Transverse colon (tissue), 4 donors: ENCODE results near the gene SPP1.

Source experiments
- EP300 ChIP-seq: sonication (generic); formaldehyde crosslinking; IDR thresholded peaks from one replicate; pipeline ENCODE4 v1.6.1; 2017; ENCODE audit warnings: antibody characterized with exemption, low read depth
- POLR2A ChIP-seq: fragments of 450-650 bp; IDR thresholded peaks from one replicate; pipeline ENCODE4 v1.6.1; 2016; ENCODE audit warnings: antibody characterized with exemption, mild to moderate bottlenecking, moderate library complexity
- POLR2AphosphoS5 ChIP-seq, 3 donors: sonication (generic); formaldehyde crosslinking; IDR thresholded peaks; one replicate each; pipeline ENCODE4 v1.6.1; 2016; ENCODE audit warnings: antibody characterized with exemption in 3 of 3
- TF ChIP-seq, protein P1 (sequence below), 5 experiments: fragments of 200-600 bp in 3 of 5; fragments of 450-650 bp in 2 of 5; sonication (generic) in 3 of 5; IDR thresholded peaks; 1 replicate in 2 of 5; 2 replicates in 3 of 5; pipeline ENCODE4 v1.5.1; 2016 to 2017; ENCODE audit warnings: antibody characterized with exemption in 5 of 5, inconsistent platforms in 3 of 5, mild to moderate bottlenecking in 2 of 5, moderate library complexity in 1 of 5

DNA sequence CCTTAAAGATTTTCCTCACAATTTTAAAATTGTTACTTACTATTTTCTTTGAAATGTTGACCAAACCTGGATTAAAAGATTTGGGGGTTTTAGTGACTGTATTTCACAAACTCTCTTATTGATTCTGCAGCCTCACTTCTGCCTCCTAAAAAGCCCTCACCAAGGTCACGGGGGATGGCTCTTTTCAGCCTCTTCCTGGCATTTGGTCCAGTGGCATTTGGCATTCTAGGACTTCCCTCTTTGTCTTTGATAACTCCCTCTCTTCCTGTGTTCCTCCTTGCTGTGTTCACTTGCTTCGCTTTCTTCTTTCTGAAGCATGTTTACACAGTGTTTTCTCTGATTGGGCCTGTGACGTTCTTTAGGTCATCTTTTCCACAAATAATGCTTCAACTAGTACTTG is 53.4 kb downstream of the SPP1 start:
- TF ChIP-seq POLR2AphosphoS5 (IDR thresholded peaks at IDR 0.05) (no peak), EP300 (no peak), POLR2A (no peak)
- TF ChIP-seq, protein P1, sequence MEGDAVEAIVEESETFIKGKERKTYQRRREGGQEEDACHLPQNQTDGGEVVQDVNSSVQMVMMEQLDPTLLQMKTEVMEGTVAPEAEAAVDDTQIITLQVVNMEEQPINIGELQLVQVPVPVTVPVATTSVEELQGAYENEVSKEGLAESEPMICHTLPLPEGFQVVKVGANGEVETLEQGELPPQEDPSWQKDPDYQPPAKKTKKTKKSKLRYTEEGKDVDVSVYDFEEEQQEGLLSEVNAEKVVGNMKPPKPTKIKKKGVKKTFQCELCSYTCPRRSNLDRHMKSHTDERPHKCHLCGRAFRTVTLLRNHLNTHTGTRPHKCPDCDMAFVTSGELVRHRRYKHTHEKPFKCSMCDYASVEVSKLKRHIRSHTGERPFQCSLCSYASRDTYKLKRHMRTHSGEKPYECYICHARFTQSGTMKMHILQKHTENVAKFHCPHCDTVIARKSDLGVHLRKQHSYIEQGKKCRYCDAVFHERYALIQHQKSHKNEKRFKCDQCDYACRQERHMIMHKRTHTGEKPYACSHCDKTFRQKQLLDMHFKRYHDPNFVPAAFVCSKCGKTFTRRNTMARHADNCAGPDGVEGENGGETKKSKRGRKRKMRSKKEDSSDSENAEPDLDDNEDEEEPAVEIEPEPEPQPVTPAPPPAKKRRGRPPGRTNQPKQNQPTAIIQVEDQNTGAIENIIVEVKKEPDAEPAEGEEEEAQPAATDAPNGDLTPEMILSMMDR (IDR thresholded peaks at IDR 0.05): no peak
